Rectal smooth muscle tissue (tissue), 1 donor: ENCODE data around the gene CSF3R.

ENCODE experiments used
- H3K27ac ChIP-seq: one replicate; pipeline ENCODE4 v1.7.0; 2013; ENCODE audit warnings: low read depth, low read length, inconsistent platforms
- H3K27me3 ChIP-seq: one replicate; pipeline ENCODE4 v1.7.0; 2013; ENCODE audit warnings: low read length; ENCODE audit not compliant: control insufficient read depth, insufficient read depth
- H3K36me3 ChIP-seq: one replicate; pipeline ENCODE4 v1.7.0; 2013; ENCODE audit warnings: low read length; ENCODE audit not compliant: control insufficient read depth, insufficient read depth
- H3K4me1 ChIP-seq: one replicate; pipeline ENCODE4 v1.7.0; 2013; ENCODE audit warnings: low read length; ENCODE audit not compliant: control insufficient read depth, insufficient read depth
- H3K4me3 ChIP-seq: one replicate; pipeline ENCODE4 v1.7.0; 2013; ENCODE audit warnings: low read length
- H3K9ac ChIP-seq: one replicate; pipeline ENCODE4 v1.7.0; 2013; ENCODE audit warnings: low read length

CSF3R gene

GRCh38 chr1:36440646-36441045 lies 42.1 kb downstream of the CSF3R start:
- no peaks in the 10 kb centered on the region for H3K4me1 ChIP-seq
- no peak overlapping the region for H3K9ac ChIP-seq
- H3K27ac ChIP-seq, result no peak overlapping the region
- no peaks in the 10 kb centered on the region for H3K36me3 ChIP-seq
- H3K27me3 ChIP-seq, result no peaks in the 10 kb centered on the region
- no peak overlapping the region for H3K4me3 ChIP-seq

DNA sequence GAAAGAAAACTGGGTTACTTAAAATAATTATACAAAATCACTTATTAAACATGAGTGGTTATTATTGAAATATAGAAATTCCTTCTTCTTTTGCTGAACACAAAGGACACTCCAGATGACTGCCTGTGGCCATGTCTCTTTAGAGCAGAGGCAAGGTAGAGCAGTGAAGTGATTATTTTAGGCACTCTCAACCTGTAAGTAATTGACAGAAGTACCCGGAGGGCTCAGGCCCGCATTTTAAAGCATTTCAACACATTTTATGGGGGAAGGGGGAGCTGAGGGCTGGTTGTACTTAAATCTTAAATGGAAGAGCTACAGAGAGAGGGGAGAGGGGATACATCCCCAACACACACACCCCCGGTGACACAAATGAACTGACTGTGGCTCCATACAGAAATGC lies 42.7 kb downstream of the CSF3R start:
- H3K9ac ChIP-seq, result no peak overlapping the region
- no peaks in the 10 kb centered on the region for H3K4me1 ChIP-seq
- no peaks in the 10 kb centered on the region for H3K27me3 ChIP-seq
- H3K36me3 ChIP-seq, result no peaks in the 10 kb centered on the region
- no peak overlapping the region for H3K4me3 ChIP-seq
- H3K27ac ChIP-seq, result no peak overlapping the region

GRCh38 chr1:36438715-36439114 lies 44.0 kb downstream of the CSF3R start:
- Histone ChIP-seq H3K27me3 (no peaks in the 10 kb centered on the region), H3K36me3 (no peaks in the 10 kb centered on the region), H3K9ac (no peak overlapping the region), H3K27ac (no peak overlapping the region), H3K4me1 (no peaks in the 10 kb centered on the region), H3K4me3 (no peak overlapping the region)

- H3K4me1 ChIP-seq, result no peaks in the 10 kb centered on the region
- H3K27me3 ChIP-seq, result no peaks in the 10 kb centered on the region
- H3K4me3 ChIP-seq, result no peak overlapping the region
- no peak overlapping the region for H3K27ac ChIP-seq
- H3K36me3 ChIP-seq, result no peaks in the 10 kb centered on the region
- no peak overlapping the region for H3K9ac ChIP-seq
These were observed 45.9 kb downstream of the CSF3R start for GRCh38 chr1:36436821-36437220.

- H3K27me3 ChIP-seq, result no peaks in the 10 kb centered on the region
- H3K4me3 ChIP-seq, result no peak overlapping the region
These were observed 49.6 kb downstream of the CSF3R start for GRCh38 chr1:36433102-36433501.

DNA sequence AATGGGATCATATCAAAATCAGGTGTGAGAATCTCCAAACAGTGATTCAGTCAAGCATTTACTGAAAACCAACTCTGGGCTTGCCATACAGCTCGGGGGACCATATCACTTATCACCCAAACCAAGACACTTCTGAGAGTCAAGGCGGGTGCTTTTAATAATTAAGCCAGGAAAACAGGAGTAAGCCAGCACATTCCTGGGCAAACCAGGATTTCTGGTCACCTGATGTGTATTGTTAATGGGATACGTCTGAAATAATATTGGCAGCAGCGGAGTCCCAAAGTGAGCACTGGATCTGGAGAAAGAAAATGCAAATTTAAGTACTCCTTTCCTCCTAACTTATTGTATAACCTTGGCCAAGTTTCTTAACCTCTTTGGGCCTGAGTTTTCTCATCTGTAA lies 50.1 kb downstream of the CSF3R start:
- no peak overlapping the region for H3K9ac ChIP-seq
- no peaks in the 10 kb centered on the region for H3K27me3 ChIP-seq
- H3K4me3 ChIP-seq, result no peak overlapping the region
- no peaks in the 10 kb centered on the region for H3K4me1 ChIP-seq
- no peaks in the 10 kb centered on the region for H3K36me3 ChIP-seq
- no peak overlapping the region for H3K27ac ChIP-seq

More at GRCh38 chr1:36433102-36433501, 49.6 kb downstream of the CSF3R start:
- H3K36me3 ChIP-seq, result no peaks in the 10 kb centered on the region
- H3K4me1 ChIP-seq, result no peaks in the 10 kb centered on the region
- H3K27ac ChIP-seq, result no peak overlapping the region
- no peak overlapping the region for H3K9ac ChIP-seq

GRCh38 chr1:36425791-36426190 lies 56.9 kb downstream of the CSF3R start:
- H3K27me3 ChIP-seq, result no peaks in the 10 kb centered on the region
- no peak overlapping the region for H3K9ac ChIP-seq
- H3K27ac ChIP-seq, result no peak overlapping the region
- H3K4me3 ChIP-seq, result no peak overlapping the region
- no peaks in the 10 kb centered on the region for H3K36me3 ChIP-seq
- H3K4me1 ChIP-seq, result no peaks in the 10 kb centered on the region

GRCh38 chr1:36421649-36422048 lies 61.1 kb downstream of the CSF3R start:
- H3K9ac ChIP-seq, result no peak overlapping the region
- H3K4me1 ChIP-seq, result peaks cover 2% of the 10 kb centered on the region
- H3K27me3 ChIP-seq, result no peaks in the 10 kb centered on the region
- no peak overlapping the region for H3K27ac ChIP-seq
- no peak overlapping the region for H3K4me3 ChIP-seq
- no peaks in the 10 kb centered on the region for H3K36me3 ChIP-seq

DNA sequence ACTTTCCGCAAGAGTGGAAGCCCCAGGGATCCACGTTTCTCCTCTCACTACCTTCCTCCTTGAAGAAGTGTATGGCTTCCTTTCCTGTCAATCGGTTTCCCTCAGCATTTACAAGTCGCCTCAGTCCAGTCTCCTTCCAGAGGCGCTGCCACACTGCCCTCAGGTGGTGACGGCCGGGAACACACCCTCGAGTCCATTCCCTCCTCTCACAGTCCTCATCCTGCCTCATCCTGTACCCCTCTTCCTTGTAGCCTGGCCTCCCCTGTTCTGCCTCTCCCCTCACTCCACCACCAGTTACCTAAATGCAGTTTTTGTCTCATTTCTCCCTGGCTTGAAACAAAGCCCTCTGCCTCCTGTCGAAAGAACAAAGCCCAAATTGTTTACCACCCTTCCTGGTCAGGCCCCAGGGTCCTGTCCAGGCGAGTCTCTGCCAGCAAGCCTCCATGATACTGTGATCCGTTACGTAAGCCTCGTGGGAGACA lies 61.8 kb downstream of the CSF3R start:
- Histone ChIP-seq H3K27me3 (no peaks in the 10 kb centered on the region), H3K4me1 (peaks cover 2% of the 10 kb centered on the region), H3K9ac (peak overlapping the region; percentile 10), H3K36me3 (no peaks in the 10 kb centered on the region), H3K4me3 (no peak overlapping the region), H3K27ac (no peak overlapping the region)

- Histone ChIP-seq H3K9ac (no peak overlapping the region), H3K4me1 (peaks cover 2% of the 10 kb centered on the region), H3K27ac (no peak overlapping the region), H3K4me3 (no peak overlapping the region), H3K27me3 (no peaks in the 10 kb centered on the region), H3K36me3 (no peaks in the 10 kb centered on the region)
These were observed 62.3 kb downstream of the CSF3R start for GRCh38 chr1:36420409-36420808.

- H3K27ac ChIP-seq, result no peak overlapping the region
- H3K27me3 ChIP-seq, result no peaks in the 10 kb centered on the region
- H3K4me3 ChIP-seq, result no peak overlapping the region
- H3K36me3 ChIP-seq, result no peaks in the 10 kb centered on the region
- peaks cover 2% of the 10 kb centered on the region for H3K4me1 ChIP-seq
- no peak overlapping the region for H3K9ac ChIP-seq
These were observed 63.1 kb downstream of the CSF3R start for GRCh38 chr1:36419569-36419968.

- peaks cover 2% of the 10 kb centered on the region for H3K4me1 ChIP-seq
- no peaks in the 10 kb centered on the region for H3K27me3 ChIP-seq
- H3K27ac ChIP-seq, result no peak overlapping the region
- H3K4me3 ChIP-seq, result no peak overlapping the region
- H3K9ac ChIP-seq, result no peak overlapping the region
- H3K36me3 ChIP-seq, result no peaks in the 10 kb centered on the region
These were observed 63.6 kb downstream of the CSF3R start for GRCh38 chr1:36419140-36419539.

DNA sequence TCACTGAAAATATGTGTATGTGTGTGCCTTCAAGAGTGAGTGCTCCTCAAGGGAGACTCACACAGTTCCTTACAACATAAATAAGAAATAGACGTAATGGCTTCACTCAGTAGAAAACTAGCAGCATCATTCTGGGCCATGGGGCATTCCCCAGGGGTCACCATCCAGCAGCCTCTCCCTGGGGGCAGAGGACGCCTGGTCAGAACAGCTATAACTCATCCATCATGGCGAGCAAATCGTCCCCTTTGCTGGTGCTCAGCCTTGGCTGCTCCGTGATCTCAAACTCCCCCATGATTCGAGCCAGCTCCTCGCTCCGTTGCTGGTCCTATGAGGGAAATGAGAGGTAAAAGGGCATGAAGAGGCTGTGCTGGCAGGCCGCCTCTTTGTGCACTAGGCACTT lies 64.8 kb downstream of the CSF3R start:
- H3K36me3 ChIP-seq, result no peaks in the 10 kb centered on the region

More for the DNA sequence above, 64.8 kb downstream of the CSF3R start:
- H3K27ac ChIP-seq, result no peak overlapping the region
- H3K4me3 ChIP-seq, result no peak overlapping the region
- no peaks in the 10 kb centered on the region for H3K27me3 ChIP-seq
- no peak overlapping the region for H3K9ac ChIP-seq
- H3K4me1 ChIP-seq, result peaks cover 2% of the 10 kb centered on the region
